Neural cell (in vitro differentiated cells): ENCODE measurements around the gene ARHGEF10L.

Source experiments
- EP300 ChIP-seq: fragments of 450-650 bp; conservative IDR thresholded peaks from 2 replicates; pipeline ENCODE4 v1.6.1; 2014; ENCODE audit warnings: antibody characterized with exemption, mild to moderate bottlenecking, moderate library complexity; ENCODE audit not compliant: poor library complexity, severe bottlenecking
- EZH2 ChIP-seq: fragments of 200-600, 300-800 bp; shearing (Covaris generic), sonication (generic); IDR thresholded peaks from 2 replicates; pipeline ENCODE4 v1.6.1; 2014; ENCODE audit warnings: antibody characterized with exemption, low read length, borderline replicate concordance, mild to moderate bottlenecking; ENCODE audit not compliant: insufficient read depth, poor library complexity, severe bottlenecking
- MXI1 ChIP-seq: fragments of 450-650 bp; conservative IDR thresholded peaks from 2 replicates; pipeline ENCODE4 v1.6.1; 2014; ENCODE audit warnings: antibody characterized with exemption, mild to moderate bottlenecking; ENCODE audit not compliant: poor library complexity, severe bottlenecking
- POLR2AphosphoS5 ChIP-seq: IDR thresholded peaks from 2 replicates; pipeline ENCODE4 v1.6.1; 2012
- REST ChIP-seq: IDR thresholded peaks from 2 replicates; pipeline ENCODE4 v1.6.1; 2012; ENCODE audit warnings: borderline replicate concordance
- TAF1 ChIP-seq: IDR thresholded peaks from 2 replicates; pipeline ENCODE4 v1.6.1; 2012; ENCODE audit warnings: low read depth
- TF ChIP-seq, protein P1 (sequence below): fragments of 450-650 bp; IDR thresholded peaks from 2 replicates; pipeline ENCODE4 v1.5.1; 2014; ENCODE audit warnings: antibody characterized with exemption, mild to moderate bottlenecking, moderate library complexity; ENCODE audit not compliant: poor library complexity, severe bottlenecking

DNA sequence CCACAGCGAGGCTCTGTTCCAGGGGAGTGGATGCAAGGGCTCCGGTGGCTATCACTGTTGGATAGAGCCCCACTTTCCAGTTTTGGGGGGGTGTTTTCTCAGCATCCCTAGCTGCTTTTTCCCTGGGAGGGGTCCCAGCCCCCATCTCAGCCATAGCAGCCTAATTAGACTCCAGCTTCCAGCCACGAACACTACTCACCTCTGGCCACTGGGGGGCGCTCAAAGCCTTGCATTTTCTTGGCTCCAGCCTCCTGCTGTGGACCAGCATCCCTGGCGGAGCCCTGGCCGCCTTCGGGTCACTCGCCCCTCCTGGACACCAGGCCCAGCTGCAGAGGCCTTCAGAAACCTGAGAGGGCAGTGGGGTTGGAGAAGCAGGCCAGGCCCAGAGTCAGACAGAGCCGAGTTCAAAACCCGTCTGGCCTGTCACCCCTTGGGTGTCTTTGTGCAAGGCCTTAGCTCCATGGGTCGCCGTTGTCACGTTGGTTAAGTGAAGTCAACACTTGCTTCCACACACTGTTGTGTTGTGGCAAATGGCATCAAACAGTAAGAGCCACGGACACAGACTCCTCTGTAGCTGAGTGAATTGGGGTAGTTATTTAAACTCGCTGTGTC is 122.2 kb downstream of the ARHGEF10L start:
- TF ChIP-seq, protein P1, sequence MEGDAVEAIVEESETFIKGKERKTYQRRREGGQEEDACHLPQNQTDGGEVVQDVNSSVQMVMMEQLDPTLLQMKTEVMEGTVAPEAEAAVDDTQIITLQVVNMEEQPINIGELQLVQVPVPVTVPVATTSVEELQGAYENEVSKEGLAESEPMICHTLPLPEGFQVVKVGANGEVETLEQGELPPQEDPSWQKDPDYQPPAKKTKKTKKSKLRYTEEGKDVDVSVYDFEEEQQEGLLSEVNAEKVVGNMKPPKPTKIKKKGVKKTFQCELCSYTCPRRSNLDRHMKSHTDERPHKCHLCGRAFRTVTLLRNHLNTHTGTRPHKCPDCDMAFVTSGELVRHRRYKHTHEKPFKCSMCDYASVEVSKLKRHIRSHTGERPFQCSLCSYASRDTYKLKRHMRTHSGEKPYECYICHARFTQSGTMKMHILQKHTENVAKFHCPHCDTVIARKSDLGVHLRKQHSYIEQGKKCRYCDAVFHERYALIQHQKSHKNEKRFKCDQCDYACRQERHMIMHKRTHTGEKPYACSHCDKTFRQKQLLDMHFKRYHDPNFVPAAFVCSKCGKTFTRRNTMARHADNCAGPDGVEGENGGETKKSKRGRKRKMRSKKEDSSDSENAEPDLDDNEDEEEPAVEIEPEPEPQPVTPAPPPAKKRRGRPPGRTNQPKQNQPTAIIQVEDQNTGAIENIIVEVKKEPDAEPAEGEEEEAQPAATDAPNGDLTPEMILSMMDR: peak; percentile 94
- TF ChIP-seq TAF1: no peak
- no peak for TF ChIP-seq EP300
- no peak for TF ChIP-seq MXI1
- no peak for TF ChIP-seq POLR2AphosphoS5
- TF ChIP-seq EZH2: no peak
- no peak for TF ChIP-seq REST
